Fibroblast of lung (primary cell): ENCODE data around the gene YTHDC1.

Experiments used
- EZH2 ChIP-seq: IDR thresholded peaks from 2 replicates; pipeline ENCODE4 v1.5.1; 2012; ENCODE audit warnings: low read length, control low read depth, mild to moderate bottlenecking; ENCODE audit errors: missing control alignments
- TF ChIP-seq, protein P1 (sequence below), 2 donors: IDR thresholded peaks in 1 of 2; conservative IDR thresholded peaks in 1 of 2; 1 replicate in 1 of 2; 2 replicates in 1 of 2; pipeline ENCODE4 v1.5.1; 2011 to 2012; ENCODE audit warnings: low read length in 2 of 2, control low read depth in 1 of 2, inconsistent platforms in 1 of 2, low read depth in 1 of 2, mild to moderate bottlenecking in 1 of 2

DNA sequence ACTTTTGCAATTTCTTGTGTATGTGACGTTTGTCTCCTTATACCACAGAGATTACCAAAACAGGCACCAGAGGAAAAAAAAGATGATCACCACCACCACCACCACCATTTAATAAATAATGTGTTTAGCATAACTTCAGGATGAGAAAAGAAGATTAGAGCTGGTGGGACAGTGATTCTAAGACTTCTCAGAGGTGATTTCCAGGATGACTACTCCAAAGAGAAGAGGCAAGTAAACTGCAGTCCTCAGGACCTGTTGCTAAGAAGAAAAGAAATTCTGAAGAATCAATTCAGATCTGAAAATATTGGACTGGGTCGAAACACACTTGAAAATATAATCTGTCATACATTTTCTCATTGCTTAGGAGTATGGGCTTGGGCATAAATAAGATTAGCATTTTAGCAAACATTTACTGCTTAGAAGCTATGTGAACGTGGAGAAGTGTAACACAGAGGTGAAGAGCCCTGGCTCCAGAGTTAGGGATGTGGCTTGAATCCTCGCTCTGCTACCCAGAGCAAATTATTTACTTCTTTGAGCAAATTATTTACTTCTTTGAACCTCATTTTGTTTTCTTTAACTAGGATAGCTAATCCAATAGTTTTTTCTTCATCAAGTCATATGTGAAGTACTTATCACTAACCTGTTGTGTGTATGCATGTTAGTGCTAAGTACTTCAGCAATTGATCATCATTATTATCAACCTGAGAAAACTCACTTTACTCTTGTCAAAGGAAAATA lies 10.5 kb upstream of the YTHDC1 start:
- TF ChIP-seq, protein P1, sequence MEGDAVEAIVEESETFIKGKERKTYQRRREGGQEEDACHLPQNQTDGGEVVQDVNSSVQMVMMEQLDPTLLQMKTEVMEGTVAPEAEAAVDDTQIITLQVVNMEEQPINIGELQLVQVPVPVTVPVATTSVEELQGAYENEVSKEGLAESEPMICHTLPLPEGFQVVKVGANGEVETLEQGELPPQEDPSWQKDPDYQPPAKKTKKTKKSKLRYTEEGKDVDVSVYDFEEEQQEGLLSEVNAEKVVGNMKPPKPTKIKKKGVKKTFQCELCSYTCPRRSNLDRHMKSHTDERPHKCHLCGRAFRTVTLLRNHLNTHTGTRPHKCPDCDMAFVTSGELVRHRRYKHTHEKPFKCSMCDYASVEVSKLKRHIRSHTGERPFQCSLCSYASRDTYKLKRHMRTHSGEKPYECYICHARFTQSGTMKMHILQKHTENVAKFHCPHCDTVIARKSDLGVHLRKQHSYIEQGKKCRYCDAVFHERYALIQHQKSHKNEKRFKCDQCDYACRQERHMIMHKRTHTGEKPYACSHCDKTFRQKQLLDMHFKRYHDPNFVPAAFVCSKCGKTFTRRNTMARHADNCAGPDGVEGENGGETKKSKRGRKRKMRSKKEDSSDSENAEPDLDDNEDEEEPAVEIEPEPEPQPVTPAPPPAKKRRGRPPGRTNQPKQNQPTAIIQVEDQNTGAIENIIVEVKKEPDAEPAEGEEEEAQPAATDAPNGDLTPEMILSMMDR (conservative IDR thresholded peaks at IDR 0.05 in 1 of 2, IDR thresholded peaks at IDR 0.05 in 1 of 2; ENCODE audit: low read depth in 1 of 2, low read length in 2 of 2): no peak
- TF ChIP-seq EZH2: no peak
